ENCODE data around the gene GNAO1. TPM values are rescaled to one million over a fixed set of nuclear protein-coding genes. Genes with fewer than 3 reads are reported as not detected.

The GNAO1 gene
- total and polyA plus RNA-seq, 9 of the 15 experiments (the other 6 are each of a cell fraction or from before 2014, with no cell fraction given), result 0.07 to 0.42 (median 0.08) TPM; not detected in 5

- TF ChIP-seq CHD7 (IDR thresholded peaks at IDR 0.05; ENCODE audit: low read depth, low read length), result no peak
- TF ChIP-seq TAF1 (IDR thresholded peaks at IDR 0.05; ENCODE audit: control insufficient read depth, extremely low read depth, insufficient read depth, low read length, severe bottlenecking), result no peak
- no peak for TF ChIP-seq CHD1 (IDR thresholded peaks at IDR 0.05; ENCODE audit: low read length)
- TF ChIP-seq ZBTB17 (CRISPR knock-in tag; IDR thresholded peaks at IDR 0.05), result 0 out of 2 replicates have a peak, but pooled peaks have one; percentile 33
- no peak for TF ChIP-seq CEBPG (CRISPR knock-in tag; IDR thresholded peaks at IDR 0.05)
- TF ChIP-seq CEBPG (tag; conservative IDR thresholded peaks at IDR 0.05 in 1 of 2, IDR thresholded peaks at IDR 0.05 in 1 of 2), result no peak
- peak; percentile 53 for TF ChIP-seq NFIC (IDR thresholded peaks at IDR 0.05)
- TF ChIP-seq POLR2H (tag; IDR thresholded peaks at IDR 0.05; ENCODE audit: low read depth), result no peak
- TF ChIP-seq SMARCA4 (IDR thresholded peaks at IDR 0.05), result no peak
- TF ChIP-seq ZNF436 (CRISPR knock-in tag; IDR thresholded peaks at IDR 0.05), result no peak
- no peak for TF ChIP-seq PKNOX1 (IDR thresholded peaks at IDR 0.05)
- TF ChIP-seq SIN3A (IDR thresholded peaks at IDR 0.05; ENCODE audit: borderline replicate concordance in 2 of 2, control insufficient read depth in 1 of 2, low read depth in 2 of 2, low read length in 2 of 2), result no peak
- TF ChIP-seq STAT5A (IDR thresholded peaks at IDR 0.05; ENCODE audit: borderline replicate concordance, low read length), result no peak
- no peak for TF ChIP-seq SIN3B (IDR thresholded peaks at IDR 0.05; ENCODE audit: low read depth)
- no peak for TF ChIP-seq NELFE (IDR thresholded peaks at IDR 0.05; ENCODE audit: insufficient read depth, insufficient read length)
- TF ChIP-seq ZBTB7A (IDR thresholded peaks at IDR 0.05; ENCODE audit: borderline replicate concordance, control insufficient read depth, low read depth, low read length), result peak; percentile 17; the same call in 1 of the 2 replicates
These were observed at the start of gene GNAO1 (continued) for GRCh38 chr16:56191156-56191815.
